GM23338 (cell line): ENCODE data around the gene RORC.

ENCODE experiments used
- CREB1 ChIP-seq: fragments of 250-450 bp; sonication (Bioruptor Pico); IDR thresholded peaks from 2 replicates; pipeline ENCODE4 v1.5.0; 2020; ENCODE audit warnings: low read depth, mild to moderate bottlenecking, moderate library complexity
- CTCF ChIP-seq, 2 experiments: fragments of 200-600 bp in 1 of 2; sonication (generic) in 1 of 2; conservative IDR thresholded peaks; 2 replicates each; pipeline versions ENCODE4 v1.5.1 to v1.6.1; 2016 to 2017; ENCODE audit warnings: antibody characterized with exemption in 2 of 2, low read depth in 2 of 2, mild to moderate bottlenecking in 2 of 2, moderate library complexity in 1 of 2
- JUNB ChIP-seq: IDR thresholded peaks from one replicate; pipeline ENCODE4 v1.6.1; 2016; ENCODE audit warnings: antibody characterized with exemption; ENCODE audit not compliant: unreplicated experiment
- STAT1 ChIP-seq: IDR thresholded peaks from one replicate; pipeline ENCODE4 v1.6.1; 2016; ENCODE audit warnings: antibody characterized with exemption; ENCODE audit not compliant: unreplicated experiment
- ZNF331 ChIP-seq: fragments of 250-450 bp; sonication (Bioruptor Pico); IDR thresholded peaks from 2 replicates; pipeline ENCODE4 v1.5.0; 2020; ENCODE audit warnings: low read depth, mild to moderate bottlenecking, moderate library complexity

DNA sequence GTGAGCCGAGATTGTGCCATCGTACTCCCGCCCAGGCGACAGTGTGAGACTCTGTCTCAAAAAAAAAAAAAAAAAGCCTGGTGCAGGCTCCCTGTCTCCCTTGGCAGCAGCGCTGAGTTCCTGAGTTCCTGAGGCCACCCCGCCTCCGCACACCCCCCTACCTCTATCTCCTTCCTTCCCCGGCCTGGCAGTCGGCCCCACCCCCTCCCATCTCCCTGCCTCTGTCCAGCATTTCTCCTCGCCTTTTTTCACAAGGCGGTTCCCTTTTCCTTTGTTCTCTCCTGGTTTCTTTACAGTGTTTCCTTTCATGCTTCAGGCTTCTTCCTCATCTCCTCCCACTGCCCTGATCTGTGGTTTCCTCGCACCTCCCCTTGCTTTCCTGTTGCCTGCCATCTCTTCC lies 2.7 kb downstream of the RORC start:
- TF ChIP-seq CTCF (conservative IDR thresholded peaks at IDR 0.05; ENCODE audit: low read depth in 2 of 2) (no peak), STAT1 (no peak), CREB1 (CRISPR knock-in tag) (no peak), ZNF331 (no peak), JUNB (no peak)
